ENCODE data around the gene MYO15A.
"Not testable (repeated sequence)": the region's sequence is repeated elsewhere in the genome, so short reads cannot be mapped to it uniquely, and the experiment has no call there.

The MYO15A gene

DNA sequence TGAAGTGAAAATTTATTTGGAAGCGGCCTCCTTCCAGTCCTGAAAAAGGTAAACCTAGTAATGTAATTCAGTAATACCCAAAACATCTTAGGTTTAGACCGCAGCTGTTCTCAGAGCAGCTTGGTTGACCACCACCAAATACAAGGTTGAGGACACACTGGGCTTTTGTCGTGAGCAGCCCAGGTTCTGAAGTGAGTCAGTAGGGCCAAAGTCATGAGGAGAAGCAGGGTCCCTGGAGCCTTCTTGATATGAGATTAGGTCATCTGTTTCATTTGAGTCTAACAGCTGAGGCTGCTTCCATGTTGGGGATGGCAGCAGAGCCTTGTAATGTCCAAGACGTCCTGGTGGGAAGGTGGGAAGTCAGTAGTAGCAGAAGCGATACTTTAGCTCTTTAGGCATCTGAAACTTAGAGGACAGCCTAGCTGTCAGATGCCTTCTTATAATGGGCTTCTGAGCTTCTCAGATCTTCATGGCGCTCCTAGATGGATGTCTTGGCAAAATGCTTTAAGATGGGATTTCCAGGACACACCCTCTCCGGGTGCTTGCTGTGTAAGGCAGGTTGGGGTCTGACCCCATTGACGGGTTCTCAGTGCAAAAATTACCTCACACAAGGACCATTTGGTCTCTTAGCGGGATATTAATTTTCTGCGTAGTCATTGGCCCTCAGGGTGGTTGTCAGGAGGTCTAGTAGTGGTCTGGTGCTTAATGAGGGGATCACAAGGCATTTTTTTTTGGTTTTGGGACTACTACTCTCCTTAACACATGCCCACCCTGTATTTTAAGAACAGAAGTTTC lies 77.5 kb downstream of the MYO15A start:
- DNase-seq = no peak

DNA sequence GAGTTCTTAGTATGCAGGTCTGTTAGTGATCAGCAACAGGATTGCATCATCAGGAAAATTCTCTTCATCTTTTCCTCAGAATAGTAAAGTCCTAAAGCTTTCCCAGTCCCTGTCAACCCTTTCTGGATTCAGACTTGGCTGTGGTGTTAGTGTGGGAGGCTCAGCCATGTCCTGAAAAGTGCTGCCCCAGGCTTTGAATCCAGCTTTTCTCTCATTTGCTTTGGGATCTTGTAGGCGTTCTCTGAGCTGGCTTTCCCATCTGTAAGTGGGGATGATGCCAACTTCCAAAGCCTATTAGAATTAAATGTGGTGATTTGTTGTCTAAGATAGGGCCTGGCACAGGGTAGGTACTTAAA lies 78.0 kb downstream of the MYO15A start:
- no peak for DNase-seq

DNA sequence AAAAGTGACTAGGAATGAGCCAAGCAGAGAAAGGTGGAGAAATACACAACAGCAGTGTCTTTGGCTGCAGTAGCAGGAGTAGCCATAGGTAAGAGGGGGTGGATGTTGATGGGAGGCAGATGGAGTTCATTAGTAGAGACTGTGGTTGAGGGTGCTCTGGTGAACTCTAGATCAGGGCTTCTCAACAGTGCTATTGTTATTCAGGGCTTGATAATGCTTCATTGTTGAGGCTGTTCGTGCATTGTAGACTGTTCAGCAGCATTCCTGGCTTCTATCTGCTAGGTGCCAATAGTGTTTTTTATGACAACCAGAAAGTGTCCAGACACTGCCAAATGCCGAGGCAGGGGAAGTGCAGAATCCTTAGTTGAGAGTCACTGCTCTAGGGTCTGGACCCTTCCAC lies 78.7 kb downstream of the MYO15A start:
- no peak for DNase-seq

DNA sequence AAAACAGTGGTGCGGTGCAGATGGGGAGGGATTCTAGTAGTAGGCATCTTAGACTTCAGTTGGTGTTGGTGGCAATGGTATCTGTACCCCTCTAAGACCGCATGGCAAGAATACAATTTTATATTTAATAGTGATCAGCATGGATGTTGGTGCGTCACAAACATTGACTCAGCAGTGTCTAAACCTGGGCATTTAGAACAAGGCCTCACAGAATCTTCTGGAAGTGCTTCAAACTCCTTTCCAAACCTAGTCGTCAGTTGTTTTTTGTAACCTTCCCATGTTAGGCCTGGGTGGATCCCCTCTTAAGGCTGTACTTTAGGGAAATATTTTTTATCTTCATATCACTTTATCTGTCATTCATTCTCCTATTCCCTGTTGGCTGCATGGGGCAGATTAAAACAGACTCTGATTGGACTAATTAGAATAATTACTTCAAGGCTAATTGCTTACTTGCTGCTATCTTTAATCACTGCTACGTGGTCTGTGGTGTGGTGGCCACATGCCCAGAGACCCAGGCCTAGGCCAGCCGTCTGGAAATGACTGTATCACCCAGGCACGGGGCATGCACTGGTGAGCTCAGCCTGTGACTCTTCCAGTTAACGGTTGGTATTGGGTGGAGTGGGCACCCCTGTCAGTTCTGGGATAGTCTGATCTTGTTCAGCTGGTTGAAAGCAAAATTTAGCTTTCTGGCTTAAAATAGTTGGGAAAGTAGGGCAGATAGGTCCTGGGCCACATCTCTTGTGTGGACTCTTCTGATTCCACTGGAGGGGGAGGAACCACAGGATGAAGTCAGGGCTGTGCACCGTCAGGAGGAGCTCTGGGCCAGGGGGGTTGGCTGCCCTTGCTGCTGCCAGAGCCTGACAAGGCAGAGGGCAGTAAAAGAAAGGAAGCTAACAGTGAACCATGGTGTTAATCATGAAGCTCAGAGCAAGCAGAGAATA lies 79.5 kb downstream of the MYO15A start:
- no peak for DNase-seq

DNA sequence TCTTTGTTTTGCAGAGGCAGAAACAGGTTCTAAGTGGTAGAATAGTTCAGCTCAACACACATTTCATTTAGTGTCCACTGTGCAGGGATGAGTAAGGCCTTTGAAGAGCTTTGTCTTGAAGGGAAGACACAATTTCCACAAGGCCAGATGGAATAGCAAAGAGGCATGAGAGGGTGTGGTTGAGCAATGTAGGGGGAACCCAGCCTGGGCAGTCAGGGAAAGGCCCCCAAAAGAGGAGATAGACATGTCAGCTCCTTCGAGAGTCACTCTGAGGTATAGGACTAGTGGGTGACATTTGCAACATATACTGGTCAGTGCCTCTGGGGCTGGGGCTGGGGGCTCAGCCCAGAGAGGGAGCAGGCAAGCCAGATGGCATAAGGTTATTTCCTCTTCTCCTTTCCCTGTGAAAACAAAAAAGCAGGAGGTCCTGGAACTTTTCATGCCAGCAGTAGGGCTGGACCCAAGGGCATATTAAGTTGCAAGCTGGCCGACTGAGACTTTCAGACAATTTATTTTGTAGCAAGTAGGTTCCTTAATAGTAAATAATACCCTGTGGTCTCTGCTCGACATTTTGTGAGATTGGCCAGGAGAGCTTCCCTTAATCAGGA lies 82.2 kb downstream of the MYO15A start:
- no peak for DNase-seq

DNA sequence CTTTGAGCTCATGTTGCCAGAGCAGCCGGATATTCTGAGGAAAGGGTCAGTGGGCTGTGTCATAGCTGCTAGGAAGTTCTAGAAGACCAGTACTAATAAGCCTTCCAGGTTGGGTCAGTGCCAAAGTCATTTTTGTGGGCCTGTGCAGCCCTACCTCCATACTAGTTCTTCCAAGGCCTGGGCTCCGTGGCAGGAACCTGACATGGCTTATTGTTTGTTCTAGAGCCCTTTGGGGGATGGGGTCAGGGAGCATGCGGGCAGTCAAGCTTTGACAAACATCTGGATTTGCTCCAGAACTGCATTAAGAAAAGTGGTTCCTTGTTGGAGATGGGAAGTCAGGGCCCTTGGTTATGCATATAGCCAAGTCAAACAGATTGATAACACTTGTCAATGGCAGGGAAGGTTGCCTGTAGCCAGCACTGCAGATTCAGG lies 82.7 kb downstream of the MYO15A start:
- no peak for DNase-seq

DNA sequence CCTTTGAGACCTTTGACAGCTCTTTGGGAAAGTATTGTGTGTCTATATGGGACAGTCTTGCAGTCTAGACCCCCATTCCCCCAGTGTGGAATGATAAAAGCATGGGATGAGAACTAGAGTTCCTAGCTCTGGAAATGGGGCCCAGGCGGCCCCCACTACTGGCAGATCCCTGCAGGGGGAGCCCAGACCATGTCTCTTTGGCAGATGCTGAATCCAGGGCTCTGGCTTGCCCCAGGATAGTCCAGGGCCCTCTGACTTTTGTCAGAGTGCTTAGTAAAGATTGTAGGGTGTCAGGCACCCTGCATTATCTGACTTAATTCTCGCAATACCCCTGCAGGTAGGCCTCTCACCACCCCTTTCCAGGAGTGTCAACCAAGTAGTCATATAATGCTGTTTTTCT lies 83.4 kb downstream of the MYO15A start:
- DNase-seq = no peak

DNA sequence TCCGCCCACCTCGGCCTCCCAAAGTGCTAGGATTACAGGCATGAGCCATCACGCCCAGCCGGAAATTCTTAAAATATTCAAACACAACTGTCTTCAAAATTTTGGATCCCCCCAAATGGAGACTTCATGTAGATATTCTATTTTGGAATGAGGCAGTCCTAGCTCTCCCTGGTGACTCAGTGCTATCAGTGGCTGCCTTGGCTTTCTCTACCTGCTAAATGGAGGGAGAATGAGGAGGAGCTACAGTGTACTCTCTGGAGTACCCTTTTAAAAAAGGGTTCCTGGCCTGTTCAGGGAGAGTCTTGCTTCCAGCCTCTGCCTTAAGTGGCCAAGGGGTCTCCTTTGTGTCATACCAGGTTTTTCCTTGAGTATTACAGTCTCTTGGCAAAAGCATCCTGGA lies 85.8 kb downstream of the MYO15A start:
- DNase-seq = no peak

DNA sequence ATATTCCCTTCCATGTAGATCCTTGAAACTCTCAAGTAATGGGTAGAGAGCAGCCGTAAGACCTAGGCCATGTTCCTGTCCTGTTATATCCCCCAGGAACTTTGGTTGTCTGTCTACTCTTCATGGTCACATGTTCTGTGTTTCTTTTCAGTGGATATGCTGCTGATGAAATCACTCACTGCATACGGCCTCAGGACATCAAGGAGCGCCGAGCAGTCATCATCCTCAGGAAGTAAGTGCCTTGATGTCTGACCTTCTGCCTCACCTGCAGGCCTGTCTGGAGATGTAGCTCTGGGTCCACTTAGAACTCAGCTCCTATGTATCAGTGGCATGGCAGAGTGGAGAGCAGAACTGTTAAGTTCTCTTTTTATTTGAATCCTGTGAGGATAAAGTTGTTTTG lies 86.2 kb downstream of the MYO15A start:
- no peak for DNase-seq

DNA sequence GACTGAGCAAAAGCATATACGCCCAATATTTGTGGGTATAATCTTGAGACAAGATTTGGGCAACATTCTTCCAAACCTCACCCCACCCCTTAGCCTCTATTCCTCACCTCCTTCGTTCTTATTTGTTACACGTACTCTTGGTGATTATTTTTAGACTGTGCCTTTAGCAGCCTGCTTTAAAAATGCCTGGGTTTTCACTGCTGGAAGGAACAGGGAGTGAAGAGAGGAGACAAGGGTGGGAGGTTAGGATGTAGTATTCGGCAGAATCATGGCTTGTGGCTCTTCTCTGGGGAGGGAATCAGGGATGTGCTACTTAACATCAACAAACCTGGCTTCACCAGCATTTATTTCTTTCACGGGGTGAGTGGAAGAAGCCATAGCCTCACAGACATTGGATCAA lies 86.7 kb downstream of the MYO15A start:
- no peak for DNase-seq

DNA sequence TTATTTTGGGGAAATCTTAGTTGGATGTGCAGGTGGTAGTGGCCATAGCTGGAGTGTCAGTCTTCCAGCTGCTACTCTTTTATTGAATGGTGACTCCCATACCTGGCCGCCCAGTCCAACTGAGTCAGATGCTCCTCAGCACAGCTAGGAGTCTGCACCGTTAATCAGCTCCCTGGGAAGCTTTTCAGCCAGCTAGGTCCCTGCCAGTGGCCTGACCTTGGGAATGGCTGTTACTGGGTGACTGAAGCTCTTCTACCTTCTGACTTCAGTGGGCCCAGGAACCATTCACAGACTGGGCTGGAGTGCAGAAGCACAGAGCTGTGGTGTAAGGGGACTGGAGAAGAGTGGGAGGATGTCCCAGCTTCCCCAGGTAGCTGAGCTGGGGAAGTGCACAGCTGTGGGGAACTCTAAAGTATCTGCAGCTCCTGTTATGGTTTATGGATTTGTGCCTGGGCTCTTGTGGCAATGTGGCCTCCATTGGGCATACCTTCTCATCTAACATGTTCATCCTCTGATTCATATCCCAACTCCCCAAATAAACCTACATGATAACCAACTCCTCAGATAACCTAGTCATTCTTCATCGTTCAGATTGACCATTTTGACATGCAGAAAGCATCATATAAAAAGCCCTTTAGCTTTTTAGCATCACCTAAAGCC lies 89.1 kb downstream of the MYO15A start:
- DNase-seq = no peak

DNA sequence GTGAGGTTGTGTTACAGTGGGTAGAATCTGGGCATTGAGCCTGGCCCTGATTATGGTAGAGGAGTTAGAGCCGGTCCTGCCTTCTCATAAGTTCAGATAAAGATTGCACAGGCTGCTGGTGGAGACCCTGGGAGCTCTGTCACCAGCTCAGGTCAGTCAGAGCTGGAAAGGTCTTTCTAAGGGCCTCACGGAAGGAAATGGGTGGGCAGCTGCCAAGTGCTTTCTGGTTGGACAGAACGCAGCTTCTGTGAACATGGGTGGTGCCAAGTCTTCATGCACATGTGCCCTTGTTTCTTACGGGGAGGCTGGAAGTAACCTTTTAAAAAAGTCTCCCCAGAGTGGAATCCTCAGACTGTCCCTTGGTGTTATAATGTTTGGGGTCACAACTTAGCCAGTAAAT lies 90.0 kb downstream of the MYO15A start:
- DNase-seq = no peak

DNA sequence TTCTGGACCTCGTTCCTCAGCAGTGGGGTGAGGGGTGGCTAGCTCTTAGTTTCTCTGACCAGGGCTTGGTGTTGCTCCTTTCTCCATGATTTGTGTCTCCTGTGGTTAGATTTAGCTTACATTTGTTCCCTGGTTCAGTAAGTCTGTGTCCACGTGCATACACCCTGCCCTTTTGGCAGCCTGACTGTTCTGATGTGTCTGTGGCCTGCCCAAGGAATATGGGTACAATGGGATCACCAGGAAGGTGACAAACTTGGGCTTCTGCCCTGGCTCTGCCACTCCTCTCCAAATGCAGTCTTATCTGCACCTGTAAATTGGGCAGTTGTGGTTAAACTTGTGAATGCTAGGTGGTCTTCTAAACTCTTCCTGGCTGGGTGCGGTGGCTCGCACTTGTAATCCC lies 92.6 kb downstream of the MYO15A start:
- DNase-seq = no peak

DNA sequence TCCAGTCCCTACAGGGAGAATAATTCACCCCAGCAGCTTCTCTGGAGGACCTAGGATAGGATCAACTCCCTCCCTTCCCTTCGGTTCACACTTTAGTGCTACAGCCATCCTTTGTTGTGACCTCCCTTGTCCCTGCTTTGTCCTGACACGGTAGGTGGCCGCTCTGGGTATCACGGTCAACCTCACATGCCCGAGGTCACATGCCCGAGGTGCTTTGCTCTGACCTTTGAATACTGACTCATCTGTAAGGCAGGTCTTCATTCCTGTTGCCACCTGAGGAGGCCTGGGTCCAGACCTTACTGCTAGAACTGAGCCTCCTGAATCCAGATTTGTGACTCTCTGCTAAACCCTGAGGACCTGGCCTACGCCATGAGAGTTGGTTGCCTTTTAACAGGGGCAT lies 94.8 kb downstream of the MYO15A start:
- no peak for DNase-seq

DNA sequence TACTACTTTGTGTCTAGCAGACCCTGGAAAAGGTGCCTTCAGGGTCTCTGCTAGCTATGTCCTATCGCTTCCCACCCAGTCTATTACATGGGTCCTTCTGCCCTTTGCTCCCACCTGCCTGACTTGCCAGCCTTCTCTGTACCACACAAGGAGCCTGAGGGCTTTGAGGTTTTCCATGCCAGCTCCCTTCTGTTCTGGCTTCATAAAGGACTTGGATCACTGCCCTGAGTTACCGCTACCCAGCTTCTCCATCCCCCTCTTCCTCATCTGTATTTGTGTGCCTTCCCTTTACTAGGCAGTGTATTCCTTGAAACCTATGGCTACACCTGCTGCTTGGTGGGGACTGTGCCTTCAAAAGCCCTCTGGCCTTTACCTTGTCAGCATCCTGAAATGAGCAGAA lies 97.3 kb downstream of the MYO15A start:
- DNase-seq = no peak

DNA sequence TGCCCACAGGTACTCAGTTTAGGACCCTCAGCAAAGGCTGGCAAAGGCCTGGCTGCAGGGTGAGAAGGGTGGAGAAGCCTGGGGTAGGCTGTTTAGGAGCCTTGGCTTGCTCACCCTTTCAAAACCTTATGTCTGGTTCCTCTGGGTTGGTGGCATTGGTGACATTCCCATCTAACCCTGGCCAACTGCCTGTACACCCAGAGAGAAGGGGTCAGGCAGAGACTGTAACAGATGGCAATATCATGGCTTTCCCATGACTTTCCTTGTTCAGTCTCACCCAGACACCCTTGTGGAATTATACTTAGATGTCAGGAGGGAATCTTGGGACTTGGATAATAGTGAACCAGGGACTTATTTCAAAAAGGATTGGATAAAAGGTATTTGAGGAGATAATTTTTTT lies 98.4 kb downstream of the MYO15A start:
- DNase-seq = no peak

DNA sequence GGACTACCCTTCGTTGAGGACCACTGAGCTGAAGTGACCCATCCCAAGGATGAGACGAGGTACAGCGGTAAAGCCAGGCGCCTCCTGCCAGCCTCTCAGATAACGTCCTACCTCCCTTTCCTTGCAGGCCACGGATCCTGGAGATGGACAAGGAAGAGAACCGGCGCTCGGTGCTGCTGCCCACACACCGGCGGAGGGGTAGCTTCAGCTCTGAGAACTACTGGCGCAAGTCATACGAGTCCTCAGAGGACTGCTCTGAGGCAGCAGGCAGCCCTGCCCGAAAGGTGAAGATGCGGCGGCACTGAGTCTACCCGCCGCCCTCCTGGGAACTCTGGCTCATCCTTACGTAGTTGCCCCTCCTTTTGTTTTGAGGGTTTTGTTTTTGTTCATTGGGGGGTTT lies 99.5 kb downstream of the MYO15A start:
- DNase-seq = no peak

DNA sequence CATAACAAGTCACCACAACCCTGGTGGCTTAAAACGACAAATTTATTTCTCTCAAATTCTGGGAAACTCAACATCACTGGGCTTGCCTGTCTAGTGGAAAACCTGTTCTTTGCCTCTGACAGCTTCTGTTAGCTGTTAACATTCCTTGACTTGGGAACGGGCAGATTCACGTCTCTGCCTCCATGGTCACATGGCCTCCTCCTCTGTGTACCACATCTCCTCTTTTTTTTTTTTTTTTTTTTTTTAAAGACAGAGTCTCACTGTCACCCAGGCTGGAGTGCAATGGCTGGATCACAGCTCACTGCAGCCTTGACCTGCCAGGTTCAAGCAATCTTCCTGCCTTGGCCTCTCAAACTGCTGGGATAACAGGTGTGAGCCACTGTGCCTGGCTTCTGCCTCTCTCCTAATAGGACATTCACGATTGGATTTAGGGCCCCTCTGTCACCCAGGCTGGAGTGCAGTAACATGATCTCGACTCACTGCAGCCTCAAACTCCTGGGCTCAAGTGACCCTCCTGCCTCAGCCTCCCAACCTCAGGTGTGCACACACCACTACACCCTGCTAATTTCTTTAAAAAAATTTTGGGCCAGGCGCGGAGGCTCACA lies 105.2 kb downstream of the MYO15A start:
- no peak for DNase-seq

DNA sequence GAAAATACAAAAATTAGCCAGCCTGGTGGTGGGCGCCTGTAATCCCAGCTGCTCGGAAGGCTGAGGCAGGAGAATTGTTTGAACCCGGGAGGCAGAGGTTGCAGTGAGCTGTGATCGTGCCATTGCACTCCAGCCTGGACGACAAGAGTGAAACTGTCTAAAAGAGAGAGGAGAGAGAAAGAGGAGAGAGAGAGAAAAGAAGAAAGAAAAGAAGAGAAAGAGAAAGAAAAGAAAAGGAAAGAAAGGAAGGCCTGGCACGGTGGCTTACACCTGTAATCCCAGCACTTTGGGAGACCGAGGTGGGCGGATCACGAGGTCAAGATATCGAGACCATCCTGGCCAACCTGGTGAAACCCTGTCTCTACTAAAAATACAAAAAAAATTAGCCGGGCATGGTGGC lies 108.3 kb downstream of the MYO15A start:
- not testable (repeated sequence) for DNase-seq

DNA sequence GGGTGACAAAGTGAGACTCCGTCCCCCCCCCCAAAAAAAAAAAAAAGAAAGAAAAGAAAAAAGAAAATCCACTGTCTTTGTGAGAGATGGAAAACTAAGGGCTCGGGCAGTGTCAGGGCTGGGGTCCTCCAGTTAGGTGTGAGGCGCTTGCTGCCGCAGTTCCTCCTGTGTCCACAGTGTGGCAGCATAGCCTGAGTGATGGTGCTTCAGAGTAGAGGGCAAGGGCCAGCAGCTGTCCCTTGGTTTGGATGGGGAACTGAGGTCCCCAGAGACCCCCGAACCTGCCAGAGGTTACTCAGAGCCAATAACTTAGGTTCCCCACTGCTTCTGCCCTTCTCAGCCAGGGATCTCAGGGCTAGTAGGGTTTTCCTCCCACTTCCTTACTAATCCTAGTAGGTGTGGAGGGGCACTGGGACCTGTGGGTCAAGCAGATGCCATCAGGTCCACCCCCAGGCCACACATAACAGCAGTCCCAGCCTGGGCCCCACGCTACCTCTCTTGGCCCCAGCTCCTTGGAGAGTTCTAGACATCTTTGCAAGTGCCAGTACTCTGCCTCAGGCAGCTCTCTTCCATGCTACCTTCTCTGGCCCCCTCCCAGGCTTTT lies 109.0 kb downstream of the MYO15A start:
- peak in 1 of 2 experiments; percentile 23 for DNase-seq

DNA sequence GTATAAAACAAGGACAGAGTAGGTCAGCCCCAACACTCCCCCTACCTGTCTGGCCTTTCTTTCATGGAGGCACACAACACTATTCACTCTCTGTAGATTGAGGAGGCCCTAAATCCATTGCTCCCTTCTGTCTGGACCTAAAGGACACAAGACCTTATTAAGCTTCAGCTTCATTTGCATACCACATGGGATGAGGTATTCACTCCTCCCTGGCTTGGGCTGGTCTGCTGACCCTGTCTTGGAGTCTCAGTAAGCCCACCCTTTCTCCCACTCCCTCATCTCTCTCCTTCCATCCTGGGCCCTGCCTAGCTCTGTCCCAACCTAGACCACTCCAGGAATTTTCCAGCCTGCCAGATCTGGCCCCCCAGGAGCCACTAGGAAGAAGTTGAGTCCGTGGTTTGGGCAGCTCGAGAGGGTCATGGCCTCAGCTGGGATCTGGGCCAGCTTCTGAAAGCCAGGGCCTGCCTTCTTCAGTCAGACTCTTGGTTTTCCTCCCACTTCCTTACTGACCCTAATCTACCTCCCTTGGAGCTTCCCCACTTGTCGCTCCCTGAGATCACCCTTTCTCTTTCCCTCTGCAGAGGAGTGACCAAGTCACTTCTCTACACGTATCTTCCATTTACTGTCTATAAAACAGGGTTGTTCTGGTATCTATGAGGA lies 110.3 kb downstream of the MYO15A start:
- no peak for DNase-seq

DNA sequence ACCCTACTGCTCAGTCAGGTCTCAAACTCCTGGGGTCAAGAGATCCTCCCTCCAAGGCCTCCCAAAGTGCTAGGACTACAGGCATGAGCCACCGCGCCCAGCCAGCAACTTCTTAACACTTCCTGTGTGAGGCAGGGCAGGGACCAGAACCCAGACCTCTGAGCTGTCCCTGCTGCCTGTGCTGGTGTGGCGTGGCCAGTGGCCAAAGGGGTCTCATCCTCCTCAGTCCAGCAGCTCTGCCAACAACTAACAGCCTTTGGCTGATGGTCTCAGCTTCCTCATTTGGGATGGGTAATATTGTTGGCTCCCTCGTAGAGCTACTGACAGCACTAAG lies 115.5 kb downstream of the MYO15A start:
- DNase-seq = no peak

Data from AML-193 (cell line).